ENCODE measurements around the gene PTX4.

DNA sequence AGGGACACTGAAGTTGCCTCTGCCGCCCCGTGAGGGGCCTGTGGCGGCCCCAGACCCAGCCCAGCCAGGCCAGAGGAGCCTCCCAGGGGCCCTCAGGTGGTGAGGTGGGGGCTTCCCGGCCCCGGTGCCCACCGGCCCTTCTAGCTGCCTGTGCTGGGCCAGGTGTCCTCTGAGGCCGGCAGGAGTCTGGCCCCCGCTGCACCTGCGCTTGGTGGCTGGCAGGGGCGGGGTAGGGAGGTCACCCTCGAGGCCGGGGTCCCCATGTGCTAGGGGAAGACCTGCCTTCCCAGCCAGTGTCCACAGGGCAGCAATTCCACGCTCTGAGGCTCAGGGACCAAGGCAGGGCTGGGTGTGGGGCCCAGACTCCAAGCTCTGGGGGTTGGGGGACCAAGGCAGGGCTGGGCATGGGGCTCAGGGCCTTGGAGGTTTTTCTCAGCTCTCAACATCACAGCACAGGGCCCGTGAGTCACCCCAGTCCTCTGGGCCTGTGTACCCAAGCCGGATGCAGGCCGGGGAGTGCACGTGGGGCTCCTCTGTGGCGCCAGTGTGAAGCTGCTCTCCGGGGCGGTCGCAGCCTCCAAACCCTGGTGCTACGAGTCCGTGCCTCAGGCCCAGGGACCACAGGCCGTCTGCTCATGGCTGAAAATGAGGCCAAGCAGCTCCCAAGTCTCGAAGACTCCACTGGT is 43.1 kb downstream of the PTX4 start:
- TF ChIP-seq SMARCE1 (IDR thresholded peaks at IDR 0.05) (no peak), NFYB (IDR thresholded peaks at IDR 0.05; ENCODE audit: extremely low read depth, insufficient read length) (no peak), ZNF354B (CRISPR knock-in tag; IDR thresholded peaks at IDR 0.05) (no peak), RFX7 (CRISPR knock-in tag; IDR thresholded peaks at IDR 0.05) (no peak)
